H1 (cell line): ENCODE data around the gene SKIDA1. TPM values are rescaled to one million over a fixed set of nuclear protein-coding genes. Genes with fewer than 3 reads are reported as not detected.

Experiments
- BRCA1 ChIP-seq: IDR thresholded peaks from 2 replicates; pipeline ENCODE4 v1.6.1; 2012; ENCODE audit warnings: low read depth, low read length, improper control_type of control experiment
- CEBPB ChIP-seq: IDR thresholded peaks from 2 replicates; pipeline ENCODE4 v1.6.1; 2012; ENCODE audit warnings: low read depth, low read length
- CHD1 ChIP-seq: IDR thresholded peaks from 2 replicates; pipeline ENCODE4 v1.6.1; 2012; ENCODE audit warnings: low read depth, low read length, improper control_type of control experiment
- CREB1 ChIP-seq: IDR thresholded peaks from 2 replicates; pipeline ENCODE4 v1.6.1; 2012; ENCODE audit warnings: inconsistent platforms
- EP300 ChIP-seq, 2 experiments: IDR thresholded peaks; 1 replicate in 1 of 2; 2 replicates in 1 of 2; pipeline ENCODE4 v1.6.1; 2011 to 2012; ENCODE audit warnings: low read depth in 2 of 2, low read length in 2 of 2, mild to moderate bottlenecking in 2 of 2, borderline replicate concordance in 1 of 2, inconsistent platforms in 1 of 2, moderate library complexity in 1 of 2
- GABPA ChIP-seq: IDR thresholded peaks from 2 replicates; pipeline ENCODE4 v1.6.1; 2011; ENCODE audit warnings: mild to moderate bottlenecking, low read length, moderate library complexity, borderline replicate concordance; ENCODE audit not compliant: insufficient read depth
- GTF2F1 ChIP-seq: IDR thresholded peaks from 2 replicates; pipeline ENCODE4 v1.6.1; 2012; ENCODE audit warnings: low read depth, low read length, improper control_type of control experiment, borderline replicate concordance
- MAFK ChIP-seq: IDR thresholded peaks from 2 replicates; pipeline ENCODE4 v1.6.1; 2012; ENCODE audit warnings: low read depth, mild to moderate bottlenecking, improper control_type of control experiment, low read length
- POLR2A ChIP-seq, 2 experiments: IDR thresholded peaks; 1 replicate in 1 of 2; 2 replicates in 1 of 2; pipeline ENCODE4 v1.6.1; 2011; ENCODE audit warnings: low read depth in 2 of 2, low read length in 2 of 2, mild to moderate bottlenecking in 2 of 2; ENCODE audit errors: control extremely low read depth in 1 of 2
- SIN3A ChIP-seq, 2 experiments: IDR thresholded peaks in 1 of 2; conservative IDR thresholded peaks in 1 of 2; 2 replicates each; pipeline ENCODE4 v1.6.1; 2011 to 2012; ENCODE audit warnings: low read length in 2 of 2, improper control_type of control experiment in 1 of 2, low read depth in 1 of 2, mild to moderate bottlenecking in 1 of 2
- polyA plus RNA-seq, 7 experiments: library from polyadenylated mRNA; depleted of rRNA in 3 of 7; stranded (reverse) in 5 of 7; unstranded in 2 of 7; fragments of >200 nt in 5 of 7; fragments of 200-250 nt in 2 of 7; gene quantifications; 1 replicate in 5 of 7; 2 replicates in 1 of 7; 4 replicates in 1 of 7; pipeline versions ENCODE4 v1.2.1 to v1.2.3, GENCODE V29; 2011 to 2013; ENCODE audit warnings: missing spikeins in 2 of 7, mixed read lengths in 2 of 7
- total RNA-seq: library from RNA; stranded (reverse); fragmentation: NEBNext Ultra II Directional; extraction: Animal tissue kit (Norgen Biotek cat#: 25700); gene quantifications from 2 replicates; pipeline ENCODE4 v1.2.1, GENCODE V29; 2021
- TF ChIP-seq, protein P1 (sequence below): IDR thresholded peaks from 2 replicates; pipeline ENCODE4 v1.6.1; 2012; ENCODE audit warnings: inconsistent platforms

SKIDA1 gene
- total and polyA plus RNA-seq, 2 of the 8 experiments (the other 6 are each of a cell fraction or from before 2014, with no cell fraction given), result 1.5 to 8.0 TPM

DNA sequence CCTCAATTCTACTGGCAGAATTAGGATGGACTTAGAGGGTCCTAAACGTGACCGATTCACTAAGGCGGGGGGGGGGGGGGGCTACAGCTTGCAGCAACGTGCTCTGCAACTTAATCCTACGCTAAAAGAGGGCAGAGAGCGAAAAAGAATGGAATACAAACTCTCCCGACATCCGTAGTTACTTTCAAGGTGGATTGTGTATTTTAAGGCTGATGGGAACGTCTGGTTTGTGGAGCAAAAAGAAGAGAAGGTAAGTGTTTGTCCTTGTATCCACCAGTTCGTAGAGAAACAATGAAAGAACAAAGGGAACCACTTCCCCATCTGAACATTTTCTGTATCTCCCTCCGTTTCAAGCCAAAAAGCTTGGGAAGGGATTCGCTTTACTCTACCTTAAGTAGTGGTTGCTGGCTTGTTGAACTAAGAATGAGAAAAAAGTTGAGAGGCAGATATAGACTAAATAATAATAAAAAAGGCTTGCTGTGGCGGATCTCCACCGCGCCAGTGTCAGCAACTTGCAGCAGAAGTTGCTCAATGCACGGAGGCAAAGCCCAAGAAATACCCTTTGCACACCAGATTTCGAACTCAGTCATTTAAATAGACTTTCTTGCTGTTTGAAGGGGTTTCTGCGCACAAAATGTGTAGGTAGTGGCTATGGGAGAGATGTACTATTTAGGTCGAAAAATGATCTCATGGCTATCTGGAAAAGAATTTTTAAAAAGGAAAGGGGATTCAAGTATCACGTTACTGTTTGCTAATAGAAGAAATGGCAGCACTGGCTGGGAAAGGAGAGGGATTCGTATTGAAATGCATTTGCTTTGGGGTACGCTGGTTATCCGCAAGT, 736 bp downstream of the SKIDA1 start (continued):
- TF ChIP-seq GABPA (no peak), SIN3A (conservative IDR thresholded peaks at IDR 0.05 in 1 of 2, IDR thresholded peaks at IDR 0.05 in 1 of 2; ENCODE audit: low read depth in 1 of 2, low read length in 2 of 2) (no peak), MAFK (no peak), CHD1 (peak; percentile 77; the same call in 1 of the 2 replicates), CREB1 (no peak), BRCA1 (no peak), EP300 (IDR thresholded peaks at IDR 0.05; ENCODE audit: borderline replicate concordance in 1 of 2, low read depth in 2 of 2, low read length in 2 of 2) (no peak), GTF2F1 (no peak), POLR2A (IDR thresholded peaks at IDR 0.05; ENCODE audit: control extremely low read depth in 1 of 2, low read depth in 2 of 2, low read length in 2 of 2) (peak in 1 of 2 experiments; percentile 56; a peak in 1 of 3 replicates), CEBPB (peak; percentile 79; the same call in 1 of the 2 replicates)
- TF ChIP-seq, protein P1, sequence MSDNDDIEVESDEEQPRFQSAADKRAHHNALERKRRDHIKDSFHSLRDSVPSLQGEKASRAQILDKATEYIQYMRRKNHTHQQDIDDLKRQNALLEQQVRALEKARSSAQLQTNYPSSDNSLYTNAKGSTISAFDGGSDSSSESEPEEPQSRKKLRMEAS, result no peak
